Astrocyte of the cerebellum (primary cell): ENCODE results near the gene RAB3A.

Experiments
- DNase-seq: peaks from one replicate; pipeline ENCODE4 v3.0.0-alpha.2; 2011; ENCODE audit warnings: low read depth
- H3K4me3 ChIP-seq: 2 replicates; pipeline ENCODE4 v1.5.1; 2011; ENCODE audit warnings: mild to moderate bottlenecking, low read depth, low read length, moderate library complexity
- in situ Hi-C: cut with HindIII; loops from 2 replicates; pipeline ENCODE4 v1.10.0; 2017; ENCODE audit warnings: low sequenced_read_pairs
- TF ChIP-seq, protein P1 (sequence below): IDR thresholded peaks from 2 replicates; pipeline ENCODE4 v1.5.1; 2012; ENCODE audit warnings: low read length, low read depth, moderate library complexity, mild to moderate bottlenecking; ENCODE audit errors: missing control alignments

RAB3A gene

DNA sequence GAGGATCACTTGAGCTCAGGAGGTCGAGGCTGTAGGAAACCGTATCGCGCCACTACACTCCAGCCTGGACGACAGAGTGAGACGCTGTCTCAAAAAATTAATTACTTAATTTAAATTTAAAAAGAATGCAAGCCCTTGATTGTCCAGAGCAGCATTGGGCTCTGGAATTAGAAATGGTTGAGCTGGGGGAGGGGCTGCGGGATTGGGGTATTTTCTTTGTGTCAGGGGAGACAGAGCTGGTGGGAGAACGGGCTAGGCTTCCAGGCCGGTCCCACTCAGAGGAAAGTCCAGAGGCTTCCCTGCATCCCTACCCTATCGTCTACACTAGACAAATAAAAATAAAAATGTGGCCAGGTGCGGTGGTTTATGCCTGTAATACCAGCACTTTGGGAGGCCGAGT is 2.2 kb upstream of the RAB3A start:
- no peak for DNase-seq
- H3K4me3 ChIP-seq, result peak overlapping the region; percentile 66
- in situ Hi-C loops, result no loop called here
- TF ChIP-seq, protein P1, sequence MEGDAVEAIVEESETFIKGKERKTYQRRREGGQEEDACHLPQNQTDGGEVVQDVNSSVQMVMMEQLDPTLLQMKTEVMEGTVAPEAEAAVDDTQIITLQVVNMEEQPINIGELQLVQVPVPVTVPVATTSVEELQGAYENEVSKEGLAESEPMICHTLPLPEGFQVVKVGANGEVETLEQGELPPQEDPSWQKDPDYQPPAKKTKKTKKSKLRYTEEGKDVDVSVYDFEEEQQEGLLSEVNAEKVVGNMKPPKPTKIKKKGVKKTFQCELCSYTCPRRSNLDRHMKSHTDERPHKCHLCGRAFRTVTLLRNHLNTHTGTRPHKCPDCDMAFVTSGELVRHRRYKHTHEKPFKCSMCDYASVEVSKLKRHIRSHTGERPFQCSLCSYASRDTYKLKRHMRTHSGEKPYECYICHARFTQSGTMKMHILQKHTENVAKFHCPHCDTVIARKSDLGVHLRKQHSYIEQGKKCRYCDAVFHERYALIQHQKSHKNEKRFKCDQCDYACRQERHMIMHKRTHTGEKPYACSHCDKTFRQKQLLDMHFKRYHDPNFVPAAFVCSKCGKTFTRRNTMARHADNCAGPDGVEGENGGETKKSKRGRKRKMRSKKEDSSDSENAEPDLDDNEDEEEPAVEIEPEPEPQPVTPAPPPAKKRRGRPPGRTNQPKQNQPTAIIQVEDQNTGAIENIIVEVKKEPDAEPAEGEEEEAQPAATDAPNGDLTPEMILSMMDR, result no peak

DNA sequence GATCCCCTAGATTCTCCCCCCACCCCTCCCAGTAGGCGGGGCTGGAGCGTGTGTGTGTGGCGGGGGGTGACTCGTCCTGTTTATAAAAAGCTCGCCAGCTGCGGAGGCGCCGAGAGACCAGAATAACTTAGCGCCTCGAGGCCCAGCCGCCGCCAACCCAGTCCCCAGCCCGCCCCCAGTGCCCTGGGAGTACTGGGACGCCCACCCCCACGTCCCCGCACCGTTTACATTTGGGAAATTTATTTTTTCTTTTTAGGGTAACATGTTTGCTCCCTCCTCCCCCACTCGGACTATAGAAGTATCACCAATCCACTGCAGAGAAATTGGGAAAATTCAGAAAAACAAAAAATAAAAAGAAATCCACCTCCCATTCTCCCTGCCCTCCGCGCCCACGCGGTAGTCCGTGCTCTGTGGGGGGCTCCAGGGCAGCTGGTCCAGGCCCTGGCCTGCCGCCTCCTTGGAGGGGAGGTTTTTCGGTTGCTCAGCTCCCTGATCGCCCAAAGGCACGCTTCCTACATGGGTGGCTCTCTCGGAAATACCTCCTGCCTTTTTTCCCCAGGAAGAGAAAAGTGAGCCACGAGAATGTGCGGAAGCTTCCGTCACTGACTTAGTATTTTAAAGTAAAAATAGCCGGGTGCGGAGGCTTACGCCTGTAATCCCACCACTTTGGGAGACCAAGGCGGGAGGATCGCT is 1.5 kb upstream of the RAB3A start:
- DNase-seq, result peak; percentile 16
- TF ChIP-seq, protein P1, result no peak
- in situ Hi-C loops, result no loop called here
- H3K4me3 ChIP-seq, result peak overlapping the region; percentile 66

DNA sequence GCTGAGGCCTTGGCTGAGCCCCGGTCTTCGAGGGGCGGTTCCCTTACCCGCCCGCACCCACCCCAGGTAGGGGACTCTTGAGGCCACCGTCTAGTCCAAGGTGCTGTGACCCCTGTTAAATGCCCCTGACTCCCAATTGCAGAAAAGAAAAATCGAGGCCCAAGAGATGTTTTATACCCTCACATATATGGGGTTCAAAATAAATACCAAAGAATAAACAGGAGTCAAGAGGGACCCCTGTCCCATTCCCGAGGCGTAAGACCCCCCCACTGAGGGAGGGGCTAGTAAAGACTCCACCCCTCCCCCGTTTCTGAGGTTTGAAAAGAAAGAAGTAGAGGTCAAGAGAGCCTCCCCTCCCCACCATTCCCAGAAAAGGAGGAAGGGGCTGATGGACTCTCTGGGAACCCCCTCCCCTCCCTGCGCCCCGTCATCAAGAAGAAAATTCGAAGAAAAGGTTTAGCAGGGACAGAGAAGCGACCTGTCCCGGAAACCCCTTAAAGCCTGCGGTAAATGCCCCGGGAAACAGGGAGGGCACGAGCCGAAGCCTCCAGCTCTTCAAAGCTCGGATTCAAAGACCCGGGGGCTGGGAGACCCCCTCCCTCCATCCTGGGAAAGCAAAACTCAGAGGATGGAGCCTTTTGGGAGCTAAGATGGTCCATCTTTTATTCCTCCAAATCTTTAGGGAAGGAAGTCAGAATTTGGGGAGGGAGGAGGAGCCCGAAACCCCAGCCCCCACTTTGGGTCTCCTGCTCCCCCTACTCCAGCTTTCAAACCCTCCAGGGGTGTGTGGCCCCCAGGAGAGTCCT is 755 bp upstream of the RAB3A start:
- in situ Hi-C loops, result no loop called here
- TF ChIP-seq, protein P1, result no peak
- peak; percentile 34 for DNase-seq
- peak overlapping the region; percentile 66 for H3K4me3 ChIP-seq

DNA sequence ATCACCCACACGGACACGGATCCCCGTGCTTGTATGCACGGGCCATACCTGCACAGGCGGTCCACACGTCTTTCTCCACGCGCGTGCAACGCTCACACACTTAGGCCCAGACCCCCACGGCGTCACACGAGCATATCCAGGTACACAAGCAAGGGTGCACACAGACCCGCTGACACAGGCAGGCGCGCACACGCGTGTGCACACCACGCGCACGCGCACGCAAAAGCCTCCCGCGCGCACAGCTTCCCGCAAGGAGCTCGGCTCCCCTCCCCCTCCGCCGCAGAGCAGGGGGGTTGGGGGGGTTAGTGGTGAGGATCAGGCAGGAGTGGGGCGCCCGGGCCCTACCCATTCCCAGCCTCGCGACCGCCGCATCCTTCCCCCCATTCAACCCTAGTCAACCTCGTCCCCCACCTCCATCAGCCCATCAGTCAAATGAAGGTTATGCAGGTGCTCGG is 407 bp downstream of the RAB3A start:
- TF ChIP-seq, protein P1, result no peak
- DNase-seq, result no peak
- peak overlapping the region; percentile 71 for H3K4me3 ChIP-seq
- in situ Hi-C loops, result no loop called here

DNA sequence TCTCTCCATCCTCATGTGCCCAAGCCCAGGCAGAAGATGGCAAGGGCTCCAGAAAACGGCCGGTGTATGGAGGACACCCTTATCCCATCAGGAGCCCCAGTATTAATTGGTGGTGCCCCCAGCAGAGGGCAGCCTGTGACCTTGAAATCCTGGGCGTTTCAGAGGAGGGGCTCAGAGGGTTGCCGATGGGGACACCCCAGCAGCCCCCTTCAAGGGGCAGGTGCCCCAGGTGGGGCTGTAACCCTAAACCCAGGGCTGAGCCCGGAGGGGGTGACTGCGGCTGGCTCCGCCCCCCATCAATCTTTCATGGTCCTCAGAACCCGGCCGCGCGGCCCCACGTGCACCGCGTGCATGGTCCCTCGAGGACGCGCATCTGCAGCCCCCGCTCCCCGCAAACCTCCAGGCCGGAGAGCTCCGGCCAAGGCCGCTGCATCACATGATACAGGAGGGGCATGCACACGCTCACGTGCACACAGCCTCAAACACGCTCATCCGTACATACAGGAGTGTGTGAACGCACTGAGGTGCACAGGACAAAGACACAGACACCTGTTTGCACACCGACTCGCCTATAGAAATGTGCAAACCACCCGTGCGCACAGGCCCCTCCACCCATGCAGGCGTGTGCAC is 949 bp downstream of the RAB3A start:
- peak overlapping the region; percentile 71 for H3K4me3 ChIP-seq
- TF ChIP-seq, protein P1, result peak; percentile 21
- in situ Hi-C loops, result no loop called here
- no peak for DNase-seq

DNA sequence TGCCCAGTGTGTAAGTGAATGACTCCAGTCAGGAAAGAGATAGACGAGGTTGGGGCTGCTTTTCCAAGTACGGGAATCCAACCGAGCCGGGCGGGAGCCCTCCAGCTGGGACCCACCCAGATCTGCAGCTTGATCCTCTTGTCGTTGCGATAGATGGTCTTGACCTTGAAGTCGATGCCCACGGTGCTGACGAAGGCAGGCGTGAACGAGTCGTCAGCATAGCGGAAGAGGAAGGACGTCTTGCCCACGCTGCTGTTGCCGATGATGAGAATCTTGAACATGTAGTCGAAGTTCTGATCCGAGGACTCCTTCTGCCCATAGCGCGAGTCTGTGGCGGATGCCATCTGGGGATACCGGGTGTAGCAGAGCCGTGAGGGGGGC is 1.5 kb downstream of the RAB3A start:
- TF ChIP-seq, protein P1, result no peak
- H3K4me3 ChIP-seq, result no peak overlapping the region
- DNase-seq, result no peak
- in situ Hi-C loops, result no loop called here
